ENCODE results near the gene TRIM2. TPM values are rescaled to one million over a fixed set of nuclear protein-coding genes. Genes with fewer than 3 reads are reported as not detected.

TRIM2 gene
- polyA plus RNA-seq, 1 of the 3 experiments (the other 2 are of a cell fraction), result 16.4 TPM

DNA sequence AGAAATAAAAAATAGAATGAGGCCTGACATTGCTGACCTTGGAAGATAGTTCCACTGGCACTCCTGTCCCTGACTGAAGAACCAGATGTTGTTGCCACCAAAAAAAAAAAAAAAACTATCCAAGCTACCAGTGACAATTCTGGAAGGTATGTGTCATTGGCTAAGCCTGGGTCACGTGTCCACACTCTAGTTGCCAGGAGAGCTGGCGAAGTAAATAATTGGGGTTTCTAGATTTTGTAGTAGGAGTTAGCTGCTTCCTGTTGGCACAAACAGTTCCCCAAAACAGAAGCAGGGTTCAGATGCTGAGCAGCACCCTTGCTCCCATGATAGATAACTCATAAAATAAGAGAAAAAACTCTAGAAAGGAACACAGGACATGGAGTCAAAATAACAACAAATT is 160.8 kb downstream of the TRIM2 start:
- CTCF ChIA-PET, result interaction anchor here (1.6 to 1.9 kb wide), 2 partner anchors 10 to 209 kb away, joined by 4 to 7 read pairs; no protein-coding TSS in a partner anchor

More for the DNA sequence above, 160.8 kb downstream of the TRIM2 start:
- no peaks in the 10 kb centered on the region for H3F3A ChIP-seq (replicated peaks; ENCODE audit: insufficient read depth)
- H3K4me3 ChIP-seq (ENCODE audit: low read depth in 2 of 2, low read length in 1 of 2), result no peak overlapping the region
- no peaks in the 10 kb centered on the region for H3K79me2 ChIP-seq (ENCODE audit: insufficient read depth)
- POLR2A ChIA-PET, result no interaction called here
- H3K4me1 ChIP-seq (ENCODE audit: control insufficient read depth in 1 of 2, insufficient read depth in 2 of 2, low read depth in 1 of 2, low read length in 1 of 2), result peaks cover 0 to 3% of the 10 kb centered on the region in 2 experiments; a peak in 1 of 4 replicates
- no peak for DNase-seq
- H3K27ac ChIP-seq (ENCODE audit: low read depth in 2 of 2, low read length in 1 of 2), result no peak overlapping the region
- no peak overlapping the region for H3K9ac ChIP-seq
- H2AFZ ChIP-seq (ENCODE audit: low read depth), result no peak overlapping the region
- 100% methylated on average over 2 of the region's 2 CpGs for WGBS (ENCODE audit: low lambda C conversion rate)
- no peak overlapping the region for H3K4me2 ChIP-seq
- no peaks in the 10 kb centered on the region for H3K9me3 ChIP-seq
- H3K27me3 ChIP-seq (ENCODE audit: insufficient read depth), result no peaks in the 10 kb centered on the region
- H3K36me3 ChIP-seq (replicated peaks in 1 of 2; ENCODE audit: control insufficient read depth in 1 of 2, insufficient read depth in 2 of 2, low read length in 1 of 2), result peaks cover 2 to 15% of the 10 kb centered on the region in 2 experiments
- H4K20me1 ChIP-seq (ENCODE audit: insufficient read depth), result no peaks in the 10 kb centered on the region
- no peaks in the 10 kb centered on the region for H3K9me2 ChIP-seq
- TF ChIP-seq RCOR1 (IDR thresholded peaks at IDR 0.05; ENCODE audit: low read length) (no peak), GATA2 (CRISPR knock-in tag; IDR thresholded peaks at IDR 0.05) (no peak), TAF1 (IDR thresholded peaks at IDR 0.05; ENCODE audit: borderline replicate concordance, low read depth, low read length) (no peak), SIN3A (IDR thresholded peaks at IDR 0.05; ENCODE audit: borderline replicate concordance, low read depth, low read length) (no peak), YY1 (IDR thresholded peaks at IDR 0.05; ENCODE audit: low read depth) (no peak), TCF12 (IDR thresholded peaks at IDR 0.05) (no peak), RXRA (IDR thresholded peaks at IDR 0.05; ENCODE audit: borderline replicate concordance, low read depth) (no peak), FOSL2 (IDR thresholded peaks at IDR 0.05; ENCODE audit: borderline replicate concordance, low read depth) (no peak), RAD21 (IDR thresholded peaks at IDR 0.05; ENCODE audit: low read length) (no peak), CHD2 (IDR thresholded peaks at IDR 0.05; ENCODE audit: low read length, partially characterized antibody) (no peak), MXI1 (IDR thresholded peaks at IDR 0.05; ENCODE audit: low read depth, low read length) (no peak), NRF1 (IDR thresholded peaks at IDR 0.05; ENCODE audit: low read depth, low read length) (no peak)
- TF ChIP-seq, protein P1, sequence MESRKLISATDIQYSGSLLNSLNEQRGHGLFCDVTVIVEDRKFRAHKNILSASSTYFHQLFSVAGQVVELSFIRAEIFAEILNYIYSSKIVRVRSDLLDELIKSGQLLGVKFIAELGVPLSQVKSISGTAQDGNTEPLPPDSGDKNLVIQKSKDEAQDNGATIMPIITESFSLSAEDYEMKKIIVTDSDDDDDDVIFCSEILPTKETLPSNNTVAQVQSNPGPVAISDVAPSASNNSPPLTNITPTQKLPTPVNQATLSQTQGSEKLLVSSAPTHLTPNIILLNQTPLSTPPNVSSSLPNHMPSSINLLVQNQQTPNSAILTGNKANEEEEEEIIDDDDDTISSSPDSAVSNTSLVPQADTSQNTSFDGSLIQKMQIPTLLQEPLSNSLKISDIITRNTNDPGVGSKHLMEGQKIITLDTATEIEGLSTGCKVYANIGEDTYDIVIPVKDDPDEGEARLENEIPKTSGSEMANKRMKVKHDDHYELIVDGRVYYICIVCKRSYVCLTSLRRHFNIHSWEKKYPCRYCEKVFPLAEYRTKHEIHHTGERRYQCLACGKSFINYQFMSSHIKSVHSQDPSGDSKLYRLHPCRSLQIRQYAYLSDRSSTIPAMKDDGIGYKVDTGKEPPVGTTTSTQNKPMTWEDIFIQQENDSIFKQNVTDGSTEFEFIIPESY (IDR thresholded peaks at IDR 0.05; ENCODE audit: borderline replicate concordance, low read depth), result no peak
- TF ChIP-seq, protein P2, sequence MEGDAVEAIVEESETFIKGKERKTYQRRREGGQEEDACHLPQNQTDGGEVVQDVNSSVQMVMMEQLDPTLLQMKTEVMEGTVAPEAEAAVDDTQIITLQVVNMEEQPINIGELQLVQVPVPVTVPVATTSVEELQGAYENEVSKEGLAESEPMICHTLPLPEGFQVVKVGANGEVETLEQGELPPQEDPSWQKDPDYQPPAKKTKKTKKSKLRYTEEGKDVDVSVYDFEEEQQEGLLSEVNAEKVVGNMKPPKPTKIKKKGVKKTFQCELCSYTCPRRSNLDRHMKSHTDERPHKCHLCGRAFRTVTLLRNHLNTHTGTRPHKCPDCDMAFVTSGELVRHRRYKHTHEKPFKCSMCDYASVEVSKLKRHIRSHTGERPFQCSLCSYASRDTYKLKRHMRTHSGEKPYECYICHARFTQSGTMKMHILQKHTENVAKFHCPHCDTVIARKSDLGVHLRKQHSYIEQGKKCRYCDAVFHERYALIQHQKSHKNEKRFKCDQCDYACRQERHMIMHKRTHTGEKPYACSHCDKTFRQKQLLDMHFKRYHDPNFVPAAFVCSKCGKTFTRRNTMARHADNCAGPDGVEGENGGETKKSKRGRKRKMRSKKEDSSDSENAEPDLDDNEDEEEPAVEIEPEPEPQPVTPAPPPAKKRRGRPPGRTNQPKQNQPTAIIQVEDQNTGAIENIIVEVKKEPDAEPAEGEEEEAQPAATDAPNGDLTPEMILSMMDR (IDR thresholded peaks at IDR 0.05), result no peak
- TF ChIP-seq, protein P3, sequence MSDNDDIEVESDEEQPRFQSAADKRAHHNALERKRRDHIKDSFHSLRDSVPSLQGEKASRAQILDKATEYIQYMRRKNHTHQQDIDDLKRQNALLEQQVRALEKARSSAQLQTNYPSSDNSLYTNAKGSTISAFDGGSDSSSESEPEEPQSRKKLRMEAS (IDR thresholded peaks at IDR 0.05; ENCODE audit: low read depth), result no peak
- TF ChIP-seq, protein P4, sequence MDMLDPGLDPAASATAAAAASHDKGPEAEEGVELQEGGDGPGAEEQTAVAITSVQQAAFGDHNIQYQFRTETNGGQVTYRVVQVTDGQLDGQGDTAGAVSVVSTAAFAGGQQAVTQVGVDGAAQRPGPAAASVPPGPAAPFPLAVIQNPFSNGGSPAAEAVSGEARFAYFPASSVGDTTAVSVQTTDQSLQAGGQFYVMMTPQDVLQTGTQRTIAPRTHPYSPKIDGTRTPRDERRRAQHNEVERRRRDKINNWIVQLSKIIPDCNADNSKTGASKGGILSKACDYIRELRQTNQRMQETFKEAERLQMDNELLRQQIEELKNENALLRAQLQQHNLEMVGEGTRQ (IDR thresholded peaks at IDR 0.05; ENCODE audit: borderline replicate concordance, low read depth, low read length), result no peak
